A549 (cell line): ENCODE data around the gene RHOB. TPM values are rescaled to one million over a fixed set of nuclear protein-coding genes. Genes with fewer than 3 reads are reported as not detected.

Source experiments
- ATAC-seq, 2 experiments: fragments of 200-7000 bp in 1 of 2; fragments of >200 bp in 1 of 2; cut with Nextera tagmentation in 1 of 2; cut with Tn5 transposase in 1 of 2; 3 replicates each; pipeline versions ENCODE4 v1.8.0 to v1.9.1; 2018 to 2020; ENCODE audit warnings: mild to moderate bottlenecking in 1 of 2, moderate library complexity in 1 of 2
- CTCF ChIA-PET: fragments of 300-600 bp; sonication (Branson Sonifier 250); formaldehyde crosslinking; extraction: SDS; loops from one replicate; lab custom pipeline; 2021; ENCODE audit warnings: antibody characterized with exemption, inconsistent platforms; lab: Yijun Ruan, JAX
- POLR2A ChIA-PET: fragments of 350-600 bp; formaldehyde crosslinking; extraction: SDS; loops from one replicate; lab custom pipeline; 2021; ENCODE audit warnings: antibody characterized with exemption, inconsistent platforms; lab: Yijun Ruan, JAX
- DNase-seq, 2 experiments: peaks; one replicate each; pipeline versions ENCODE4 v3.0.0 to v3.0.0-alpha.2; 2011 to 2016; ENCODE audit warnings: low read depth in 1 of 2, low spot score in 1 of 2
- FAIRE-seq: peaks from 2 replicates; lab custom pipeline; 2011; peaks lifted over from hg19 to GRCh38; lab: Jason Lieb, UNC
- H3K27ac ChIP-seq, 2 experiments: fragments of >200 bp; sonication (Bioruptor Twin); formaldehyde crosslinking; 3 replicates each; pipeline ENCODE4 v1.5.1; 2016 to 2017
- H3K4me1 ChIP-seq: fragments of >200 bp; sonication (Bioruptor Twin); formaldehyde crosslinking; 3 replicates; pipeline ENCODE4 v1.6.1; 2016
- H3K4me2 ChIP-seq: fragments of >200 bp; sonication (Bioruptor Twin); formaldehyde crosslinking; 3 replicates; pipeline ENCODE4 v1.6.1; 2016
- H3K4me3 ChIP-seq: fragments of >200 bp; sonication (Bioruptor Twin); formaldehyde crosslinking; 3 replicates; pipeline ENCODE4 v1.5.1; 2016
- H3K9me3 ChIP-seq: fragments of >200 bp; sonication (Bioruptor Twin); formaldehyde crosslinking; 3 replicates; pipeline ENCODE4 v1.6.1; 2016
- CBX2 ChIP-seq: fragments of 200-600 bp; sonication (generic); IDR thresholded peaks from 2 replicates; pipeline ENCODE4 v1.6.1; 2016; ENCODE audit warnings: low read depth, mild to moderate bottlenecking, borderline replicate concordance
- CBX8 ChIP-seq: fragments of 200-600 bp; sonication (generic); IDR thresholded peaks from 2 replicates; pipeline ENCODE4 v1.6.1; 2016
- EHF ChIP-seq: fragments of 250-450 bp; sonication (Bioruptor Pico); IDR thresholded peaks from 2 replicates; pipeline ENCODE4 v1.5.0; 2020; ENCODE audit warnings: mild to moderate bottlenecking
- EHMT2 ChIP-seq: fragments of 200-600 bp; sonication (generic); IDR thresholded peaks from 2 replicates; pipeline ENCODE4 v1.6.1; 2016; ENCODE audit warnings: antibody characterized with exemption, low read depth, mild to moderate bottlenecking, moderate library complexity
- FOSB ChIP-seq: fragments of 250-450 bp; sonication (Bioruptor Pico); IDR thresholded peaks from 2 replicates; pipeline ENCODE4 v1.5.0; 2020; ENCODE audit warnings: mild to moderate bottlenecking, moderate library complexity
- FOSL2 ChIP-seq, 2 experiments: fragments of 450-650 bp in 1 of 2; fragments of >200 bp in 1 of 2; sonication (Bioruptor Twin) in 1 of 2; formaldehyde crosslinking; IDR thresholded peaks; 2 replicates each; pipeline versions ENCODE4 v1.5.0 to v1.6.1; 2016 to 2020; ENCODE audit warnings: mild to moderate bottlenecking in 1 of 2, moderate library complexity in 1 of 2
- GATA3 ChIP-seq: IDR thresholded peaks from 2 replicates; pipeline ENCODE4 v1.6.1; 2012; ENCODE audit warnings: borderline replicate concordance
- HDAC2 ChIP-seq: fragments of 200-600 bp; sonication (generic); IDR thresholded peaks from 2 replicates; pipeline ENCODE4 v1.6.1; 2016
- HEYL ChIP-seq: fragments of 250-450 bp; sonication (Bioruptor Pico); IDR thresholded peaks from 2 replicates; pipeline ENCODE4 v1.8.0; 2021; ENCODE audit warnings: mild to moderate bottlenecking, moderate library complexity
- HOXA7 ChIP-seq: fragments of 250-450 bp; sonication (Bioruptor Pico); IDR thresholded peaks from 2 replicates; pipeline ENCODE4 v1.5.0; 2020; ENCODE audit warnings: mild to moderate bottlenecking, moderate library complexity
- HOXB5 ChIP-seq: fragments of 250-450 bp; sonication (Bioruptor Pico); IDR thresholded peaks from 2 replicates; pipeline ENCODE4 v1.5.0; 2020; ENCODE audit warnings: mild to moderate bottlenecking, moderate library complexity
- JUN ChIP-seq, 2 experiments: fragments of >200 bp; sonication (Bioruptor Twin); formaldehyde crosslinking; IDR thresholded peaks; 2 replicates in 1 of 2; 3 replicates in 1 of 2; pipeline ENCODE4 v1.6.1; 2016 to 2017
- JUNB ChIP-seq: fragments of >200 bp; sonication (Bioruptor Twin); formaldehyde crosslinking; IDR thresholded peaks from 2 replicates; pipeline ENCODE4 v1.6.1; 2016
- KDM5A ChIP-seq: fragments of 200-600 bp; sonication (generic); IDR thresholded peaks from 2 replicates; pipeline ENCODE4 v1.6.1; 2016; ENCODE audit warnings: antibody characterized with exemption, mild to moderate bottlenecking
- NFE2L2 ChIP-seq: fragments of 150-350 bp; conservative IDR thresholded peaks from 2 replicates; pipeline ENCODE4 v1.6.1; 2014; ENCODE audit warnings: low read length
- NPAS2 ChIP-seq: fragments of 250-450 bp; sonication (Bioruptor Pico); IDR thresholded peaks from 2 replicates; pipeline ENCODE4 v1.8.0; 2022; ENCODE audit warnings: mild to moderate bottlenecking, moderate library complexity, borderline replicate concordance
- NR3C1 ChIP-seq: fragments of >200 bp; sonication (Bioruptor Twin); formaldehyde crosslinking; IDR thresholded peaks from 3 replicates; pipeline ENCODE4 v1.6.1; 2017
- PHF8 ChIP-seq: fragments of 200-600 bp; sonication (generic); IDR thresholded peaks from 2 replicates; pipeline ENCODE4 v1.6.1; 2016; ENCODE audit warnings: low read depth, mild to moderate bottlenecking, antibody characterized with exemption, moderate library complexity, borderline replicate concordance
- POLR2AphosphoS2 ChIP-seq: conservative IDR thresholded peaks from 2 replicates; pipeline ENCODE4 v1.6.1; 2012; ENCODE audit warnings: low read length, improper control_type of control experiment, inconsistent platforms
- RARB ChIP-seq: fragments of 250-450 bp; sonication (Bioruptor Pico); IDR thresholded peaks from 2 replicates; pipeline ENCODE4 v1.8.0; 2021; ENCODE audit warnings: mild to moderate bottlenecking, moderate library complexity
- RFX5 ChIP-seq: fragments of 450-650 bp; IDR thresholded peaks from 2 replicates; pipeline ENCODE4 v1.7.1; 2014; ENCODE audit warnings: antibody characterized with exemption, mild to moderate bottlenecking, moderate library complexity
- SMC3 ChIP-seq: fragments of >200 bp; sonication (Bioruptor Twin); formaldehyde crosslinking; IDR thresholded peaks from 3 replicates; pipeline ENCODE4 v1.6.1; 2018; ENCODE audit warnings: inconsistent platforms
- SREBF2 ChIP-seq: fragments of 450-650 bp; IDR thresholded peaks from 2 replicates; pipeline ENCODE4 v1.6.1; 2014; ENCODE audit warnings: mild to moderate bottlenecking, moderate library complexity
- TP53 ChIP-seq: fragments of 250-450 bp; sonication (Bioruptor Pico); IDR thresholded peaks from 2 replicates; pipeline ENCODE4 v1.5.0; 2021; ENCODE audit warnings: mild to moderate bottlenecking, moderate library complexity
- ZFP36 ChIP-seq: fragments of 450-650 bp; IDR thresholded peaks from 2 replicates; pipeline ENCODE4 v1.6.1; 2014; ENCODE audit warnings: borderline replicate concordance; ENCODE audit not compliant: partially characterized antibody
- ZSCAN20 ChIP-seq: fragments of 250-450 bp; sonication (Bioruptor Pico); IDR thresholded peaks from 2 replicates; pipeline ENCODE4 v1.8.0; 2022; ENCODE audit warnings: mild to moderate bottlenecking, moderate library complexity
- WGBS: methylation state at CpG from one replicate; pipeline ENCODE4 v1.1.6; 2017; ENCODE audit errors: missing lambda C conversion rate; 5-methylcytosine and 5-hydroxymethylcytosine counted together
- polyA plus RNA-seq, 4 experiments: library from polyadenylated mRNA; depleted of rRNA in 3 of 4; stranded (reverse); fragments of >200 nt; fragmentation: RNase III in 1 of 4; extraction: RNeasy Plus Mini Kit Qiagen cat#74134 plus additional on column Dnase treatment in 1 of 4; gene quantifications; 2 replicates in 3 of 4; 3 replicates in 1 of 4; pipeline ENCODE4 v1.2.3, GENCODE V29; 2011 to 2017
- TF ChIP-seq, protein P1 (sequence below): IDR thresholded peaks from 2 replicates; pipeline ENCODE4 v1.6.1; 2012
- TF ChIP-seq, protein P2 (sequence below): fragments of 250-450 bp; sonication (Bioruptor Pico); IDR thresholded peaks from 2 replicates; pipeline ENCODE4 v1.5.0; 2021; ENCODE audit warnings: mild to moderate bottlenecking, moderate library complexity, borderline replicate concordance
- TF ChIP-seq, protein P3 (sequence below): IDR thresholded peaks from 2 replicates; pipeline ENCODE4 v1.6.1; 2012
- TF ChIP-seq, protein P4 (sequence below): fragments of 450-650 bp; IDR thresholded peaks from 2 replicates; pipeline ENCODE4 v1.6.1; 2014; ENCODE audit warnings: antibody characterized with exemption
- TF ChIP-seq, protein P5 (sequence below): IDR thresholded peaks from 2 replicates; pipeline ENCODE4 v1.6.1; 2012; ENCODE audit warnings: low read depth, borderline replicate concordance
- TF ChIP-seq, protein P6 (sequence below): fragments of 250-450 bp; sonication (Bioruptor Pico); IDR thresholded peaks from 2 replicates; pipeline ENCODE4 v1.5.0; 2020; ENCODE audit warnings: low read depth, mild to moderate bottlenecking, moderate library complexity

RHOB gene
- polyA plus RNA-seq, 2 of the 4 experiments (the other 2 are of a cell fraction), result 84.5 to 157 TPM

DNA sequence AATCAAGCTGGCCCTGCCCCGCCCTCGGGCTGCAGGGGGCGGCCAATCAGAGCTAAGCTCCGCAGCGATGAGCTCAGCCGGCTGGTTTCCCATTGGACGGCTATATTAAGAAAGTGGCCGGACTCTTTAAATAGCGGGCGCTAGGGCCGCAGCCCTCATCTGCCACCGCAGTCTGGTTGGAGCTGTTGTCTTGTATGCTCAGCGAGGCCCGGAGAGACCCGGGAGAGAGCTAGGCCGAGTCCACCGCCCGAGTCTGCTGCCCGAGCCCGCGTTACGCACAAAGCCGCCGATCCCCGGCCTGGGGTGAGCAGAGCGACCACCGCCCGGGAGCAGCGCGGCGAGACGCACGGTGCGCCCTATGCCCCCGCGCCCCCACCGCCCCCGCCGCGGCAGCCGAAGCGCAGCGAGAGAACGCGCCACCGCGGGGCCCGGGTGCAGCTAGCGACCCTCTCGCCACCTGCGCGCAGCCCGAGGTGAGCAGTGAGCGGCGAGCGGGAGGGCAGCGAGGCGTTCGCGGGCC, at the start of gene RHOB (continued):
- TF ChIP-seq, protein P1, sequence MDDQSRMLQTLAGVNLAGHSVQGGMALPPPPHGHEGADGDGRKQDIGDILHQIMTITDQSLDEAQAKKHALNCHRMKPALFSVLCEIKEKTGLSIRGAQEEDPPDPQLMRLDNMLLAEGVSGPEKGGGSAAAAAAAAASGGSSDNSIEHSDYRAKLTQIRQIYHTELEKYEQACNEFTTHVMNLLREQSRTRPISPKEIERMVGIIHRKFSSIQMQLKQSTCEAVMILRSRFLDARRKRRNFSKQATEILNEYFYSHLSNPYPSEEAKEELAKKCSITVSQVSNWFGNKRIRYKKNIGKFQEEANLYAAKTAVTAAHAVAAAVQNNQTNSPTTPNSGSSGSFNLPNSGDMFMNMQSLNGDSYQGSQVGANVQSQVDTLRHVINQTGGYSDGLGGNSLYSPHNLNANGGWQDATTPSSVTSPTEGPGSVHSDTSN, result peak; percentile 97
- TF ChIP-seq CBX2, result no peak
- no peak for TF ChIP-seq RARB (CRISPR knock-in tag)
- TF ChIP-seq NPAS2 (CRISPR knock-in tag), result no peak
- no peak for TF ChIP-seq EHF
- TF ChIP-seq NR3C1, result no peak
- TF ChIP-seq RFX5, result peak; percentile 87
- TF ChIP-seq HOXB5 (CRISPR knock-in tag), result 0 out of 2 replicates have a peak, but pooled peaks have one; percentile 32
- peak; percentile 99 to 100 for TF ChIP-seq JUN (IDR thresholded peaks at IDR 0.05)
- TF ChIP-seq ZFP36, result no peak
- TF ChIP-seq HDAC2, result no peak
- 0 out of 2 replicates have a peak, but pooled peaks have one; percentile 71 for TF ChIP-seq POLR2AphosphoS2
- TF ChIP-seq, protein P2, sequence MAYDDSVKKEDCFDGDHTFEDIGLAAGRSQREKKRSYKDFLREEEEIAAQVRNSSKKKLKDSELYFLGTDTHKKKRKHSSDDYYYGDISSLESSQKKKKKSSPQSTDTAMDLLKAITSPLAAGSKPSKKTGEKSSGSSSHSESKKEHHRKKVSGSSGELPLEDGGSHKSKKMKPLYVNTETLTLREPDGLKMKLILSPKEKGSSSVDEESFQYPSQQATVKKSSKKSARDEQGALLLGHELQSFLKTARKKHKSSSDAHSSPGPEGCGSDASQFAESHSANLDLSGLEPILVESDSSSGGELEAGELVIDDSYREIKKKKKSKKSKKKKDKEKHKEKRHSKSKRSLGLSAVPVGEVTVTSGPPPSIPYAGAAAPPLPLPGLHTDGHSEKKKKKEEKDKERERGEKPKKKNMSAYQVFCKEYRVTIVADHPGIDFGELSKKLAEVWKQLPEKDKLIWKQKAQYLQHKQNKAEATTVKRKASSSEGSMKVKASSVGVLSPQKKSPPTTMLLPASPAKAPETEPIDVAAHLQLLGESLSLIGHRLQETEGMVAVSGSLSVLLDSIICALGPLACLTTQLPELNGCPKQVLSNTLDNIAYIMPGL (CRISPR knock-in tag), result no peak; the same call in 1 of the 2 replicates
- no peak for TF ChIP-seq HOXA7 (CRISPR knock-in tag)
- TF ChIP-seq KDM5A, result no peak
- TF ChIP-seq, protein P3, sequence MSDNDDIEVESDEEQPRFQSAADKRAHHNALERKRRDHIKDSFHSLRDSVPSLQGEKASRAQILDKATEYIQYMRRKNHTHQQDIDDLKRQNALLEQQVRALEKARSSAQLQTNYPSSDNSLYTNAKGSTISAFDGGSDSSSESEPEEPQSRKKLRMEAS, result no peak; the same call in 1 of the 2 replicates
- peak; percentile 98 for TF ChIP-seq PHF8
- no peak for TF ChIP-seq SREBF2
- no peak; the same call in 2 of the 3 replicates for TF ChIP-seq SMC3
- TF ChIP-seq FOSL2 (IDR thresholded peaks at IDR 0.05), result no peak
- peak; percentile 38; the same call in 1 of the 2 replicates for TF ChIP-seq FOSL2 (CRISPR knock-in tag; IDR thresholded peaks at IDR 0.05)
- no peak for TF ChIP-seq HEYL (CRISPR knock-in tag)
- no peak for TF ChIP-seq CBX8
- TF ChIP-seq, protein P4, sequence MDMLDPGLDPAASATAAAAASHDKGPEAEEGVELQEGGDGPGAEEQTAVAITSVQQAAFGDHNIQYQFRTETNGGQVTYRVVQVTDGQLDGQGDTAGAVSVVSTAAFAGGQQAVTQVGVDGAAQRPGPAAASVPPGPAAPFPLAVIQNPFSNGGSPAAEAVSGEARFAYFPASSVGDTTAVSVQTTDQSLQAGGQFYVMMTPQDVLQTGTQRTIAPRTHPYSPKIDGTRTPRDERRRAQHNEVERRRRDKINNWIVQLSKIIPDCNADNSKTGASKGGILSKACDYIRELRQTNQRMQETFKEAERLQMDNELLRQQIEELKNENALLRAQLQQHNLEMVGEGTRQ, result no peak
- TF ChIP-seq, protein P5, sequence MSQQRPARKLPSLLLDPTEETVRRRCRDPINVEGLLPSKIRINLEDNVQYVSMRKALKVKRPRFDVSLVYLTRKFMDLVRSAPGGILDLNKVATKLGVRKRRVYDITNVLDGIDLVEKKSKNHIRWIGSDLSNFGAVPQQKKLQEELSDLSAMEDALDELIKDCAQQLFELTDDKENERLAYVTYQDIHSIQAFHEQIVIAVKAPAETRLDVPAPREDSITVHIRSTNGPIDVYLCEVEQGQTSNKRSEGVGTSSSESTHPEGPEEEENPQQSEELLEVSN, result no peak
- TF ChIP-seq, all 56 proteins: peak for 14

DNA sequence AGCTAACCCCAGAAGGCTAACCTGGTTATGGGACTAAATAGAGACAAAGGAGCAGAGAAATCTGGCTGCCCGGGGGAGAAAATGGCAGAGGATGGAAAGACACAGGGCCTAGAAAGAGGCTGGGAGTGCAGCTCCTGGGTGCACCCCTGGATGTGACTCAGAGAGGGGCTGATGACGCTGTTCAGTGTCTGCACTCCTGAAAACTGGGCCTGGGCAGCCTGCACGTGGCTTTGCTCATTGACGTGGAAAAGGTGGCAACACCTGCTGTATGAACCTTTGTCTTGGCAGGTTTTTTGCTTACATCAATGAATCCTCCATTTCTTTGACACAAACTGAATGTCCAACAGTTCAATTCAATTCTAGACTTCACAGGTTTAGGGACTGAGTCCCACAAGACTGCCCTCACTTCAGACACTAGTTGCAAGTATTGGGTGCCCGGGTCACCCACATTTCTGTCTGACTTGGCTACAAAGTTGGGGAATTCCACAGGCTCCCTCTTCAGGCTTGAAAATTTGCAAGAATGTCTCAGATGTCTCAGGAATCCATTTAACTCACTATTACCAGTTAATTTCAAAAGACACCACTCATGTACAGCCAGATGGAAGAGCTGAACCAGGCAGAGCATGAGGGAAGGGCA, 48.9 kb upstream of the RHOB start:
- no peak overlapping the region for H3K4me3 ChIP-seq
- TF ChIP-seq CBX2 (no peak), JUNB (no peak), NFE2L2 (no peak), ZFP36 (no peak), EHMT2 (no peak), RARB (CRISPR knock-in tag) (no peak), ZSCAN20 (CRISPR knock-in tag) (no peak), SREBF2 (no peak), FOSB (no peak), GATA3 (no peak), TP53 (CRISPR knock-in tag) (no peak)
- TF ChIP-seq, protein P6, sequence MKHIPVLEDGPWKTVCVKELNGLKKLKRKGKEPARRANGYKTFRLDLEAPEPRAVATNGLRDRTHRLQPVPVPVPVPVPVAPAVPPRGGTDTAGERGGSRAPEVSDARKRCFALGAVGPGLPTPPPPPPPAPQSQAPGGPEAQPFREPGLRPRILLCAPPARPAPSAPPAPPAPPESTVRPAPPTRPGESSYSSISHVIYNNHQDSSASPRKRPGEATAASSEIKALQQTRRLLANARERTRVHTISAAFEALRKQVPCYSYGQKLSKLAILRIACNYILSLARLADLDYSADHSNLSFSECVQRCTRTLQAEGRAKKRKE (CRISPR knock-in tag), result no peak
- no peak overlapping the region for H3K4me2 ChIP-seq
- WGBS, result 41% methylated on average over 5 of the region's 5 CpGs
- ChIA-PET POLR2A (interaction anchor here (2.8 kb wide), 1 partner anchor 49 kb away, joined by 17 read pairs; the partner anchor contains the start of gene RHOB), CTCF (interaction anchor here (0.8 to 9.1 kb wide), 13 partner anchors 14 to 253 kb away, joined by 3 to 135 read pairs (median 20); partner anchors contain the start of gene HS1BP3)
- FAIRE-seq, result no peak
- H3K27ac ChIP-seq, result no peak overlapping the region
- ATAC-seq, result no peak
- DNase-seq, result no peak
- H3K4me1 ChIP-seq, result no peaks in the 10 kb centered on the region
- no peaks in the 10 kb centered on the region for H3K9me3 ChIP-seq
